SH-SY5Y (cell line): Measurements from ENCODE around the gene KCNJ14.

Experiments
- GATA2 ChIP-seq: IDR thresholded peaks from 2 replicates; pipeline ENCODE4 v1.6.1; 2011; ENCODE audit warnings: mild to moderate bottlenecking, low read depth, low read length
- GATA3 ChIP-seq: IDR thresholded peaks from 2 replicates; pipeline ENCODE4 v1.6.1; 2011; ENCODE audit warnings: low read depth, mild to moderate bottlenecking, low read length, moderate library complexity

- TF ChIP-seq GATA2 (no peak), GATA3 (no peak)
Measured at GRCh38 chr19:48476176-48476575, 20.8 kb downstream of the KCNJ14 start.
